Loucy (cell line): Measurements from ENCODE around the gene C6orf120.

Experiments
- EZH2phosphoT487 ChIP-seq: fragments of 200-600 bp; IDR thresholded peaks from 2 replicates; pipeline ENCODE4 v1.6.1; 2018; ENCODE audit warnings: antibody characterized with exemption, mild to moderate bottlenecking, moderate library complexity, borderline replicate concordance
- TF ChIP-seq, protein P1 (sequence below): fragments of 200-600 bp; sonication (generic); conservative IDR thresholded peaks from 2 replicates; pipeline ENCODE4 v1.5.1; 2014; ENCODE audit warnings: mild to moderate bottlenecking, antibody characterized with exemption, low read length

DNA sequence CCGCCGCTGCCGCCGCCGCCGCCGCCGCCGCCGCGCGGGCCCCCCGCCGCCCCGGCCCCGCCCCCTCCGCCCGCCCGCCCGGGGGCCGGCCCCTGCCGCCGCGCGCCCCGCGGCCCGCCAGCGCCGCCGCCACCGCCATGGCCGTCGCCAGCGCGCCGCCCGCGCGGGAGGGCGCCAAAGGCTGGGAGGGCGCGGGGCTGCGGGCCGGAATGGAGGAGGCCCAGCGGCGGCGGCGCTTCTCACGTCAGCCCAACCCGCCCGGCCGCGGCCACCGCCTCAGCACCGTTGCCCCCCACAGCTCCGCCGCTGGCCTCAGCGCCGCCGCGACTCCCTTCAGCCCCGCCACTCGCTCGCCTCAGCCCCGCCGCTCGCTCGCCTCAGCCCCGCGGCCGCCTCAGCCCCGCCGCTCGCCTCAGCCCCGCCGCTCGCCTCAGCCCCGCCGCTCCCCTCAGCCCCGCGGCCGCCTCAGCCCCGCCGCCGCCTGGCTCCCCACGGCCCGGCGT, 22.1 kb downstream of the C6orf120 start:
- TF ChIP-seq, protein P1, sequence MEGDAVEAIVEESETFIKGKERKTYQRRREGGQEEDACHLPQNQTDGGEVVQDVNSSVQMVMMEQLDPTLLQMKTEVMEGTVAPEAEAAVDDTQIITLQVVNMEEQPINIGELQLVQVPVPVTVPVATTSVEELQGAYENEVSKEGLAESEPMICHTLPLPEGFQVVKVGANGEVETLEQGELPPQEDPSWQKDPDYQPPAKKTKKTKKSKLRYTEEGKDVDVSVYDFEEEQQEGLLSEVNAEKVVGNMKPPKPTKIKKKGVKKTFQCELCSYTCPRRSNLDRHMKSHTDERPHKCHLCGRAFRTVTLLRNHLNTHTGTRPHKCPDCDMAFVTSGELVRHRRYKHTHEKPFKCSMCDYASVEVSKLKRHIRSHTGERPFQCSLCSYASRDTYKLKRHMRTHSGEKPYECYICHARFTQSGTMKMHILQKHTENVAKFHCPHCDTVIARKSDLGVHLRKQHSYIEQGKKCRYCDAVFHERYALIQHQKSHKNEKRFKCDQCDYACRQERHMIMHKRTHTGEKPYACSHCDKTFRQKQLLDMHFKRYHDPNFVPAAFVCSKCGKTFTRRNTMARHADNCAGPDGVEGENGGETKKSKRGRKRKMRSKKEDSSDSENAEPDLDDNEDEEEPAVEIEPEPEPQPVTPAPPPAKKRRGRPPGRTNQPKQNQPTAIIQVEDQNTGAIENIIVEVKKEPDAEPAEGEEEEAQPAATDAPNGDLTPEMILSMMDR, result no peak
- TF ChIP-seq EZH2phosphoT487, result no peak
